Mesothelial cell of epicardium (in vitro differentiated cells): ENCODE data around the gene KRTDAP. TPM values are rescaled to one million over a fixed set of nuclear protein-coding genes. Genes with fewer than 3 reads are reported as not detected.

Experiments
- DNase-seq, 2 experiments: peaks; one replicate each; pipeline ENCODE4 v3.0.0; 2021; ENCODE audit warnings: low spot score in 2 of 2; ENCODE audit not compliant: unreplicated experiment in 2 of 2
- H3K27ac Mint-ChIP-seq: 2 replicates; pipeline ENCODE4 v1.8.0; 2021; ENCODE audit warnings: mixed read lengths
- H3K27me3 Mint-ChIP-seq: 2 replicates; pipeline ENCODE4 v1.8.0; 2021; ENCODE audit warnings: low read depth, mixed read lengths
- H3K36me3 Mint-ChIP-seq: 2 replicates; pipeline ENCODE4 v1.8.0; 2021; ENCODE audit warnings: mixed read lengths
- H3K4me1 Mint-ChIP-seq: 2 replicates; pipeline ENCODE4 v1.8.0; 2021; ENCODE audit warnings: mixed read lengths
- H3K4me3 Mint-ChIP-seq: 2 replicates; pipeline ENCODE4 v1.8.0; 2021; ENCODE audit warnings: mild to moderate bottlenecking, moderate library complexity, mixed read lengths
- H3K9me3 Mint-ChIP-seq: 2 replicates; pipeline ENCODE4 v1.8.0; 2021; ENCODE audit warnings: mixed read lengths
- total RNA-seq: library from RNA; stranded (reverse); gene quantifications from 3 replicates; pipeline ENCODE4 v1.2.1, GENCODE V29; 2021
- TF ChIP-seq, protein P1 (sequence below): fragments of 200-600 bp; sonication (generic); IDR thresholded peaks from one replicate; pipeline ENCODE4 v1.5.0; 2021; ENCODE audit warnings: antibody characterized with exemption; ENCODE audit not compliant: unreplicated experiment

Gene KRTDAP, protein sequence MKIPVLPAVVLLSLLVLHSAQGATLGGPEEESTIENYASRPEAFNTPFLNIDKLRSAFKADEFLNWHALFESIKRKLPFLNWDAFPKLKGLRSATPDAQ
- 1.9 to 3.3 TPM (median 2.5 TPM) in 3 replicates for total RNA-seq

DNA sequence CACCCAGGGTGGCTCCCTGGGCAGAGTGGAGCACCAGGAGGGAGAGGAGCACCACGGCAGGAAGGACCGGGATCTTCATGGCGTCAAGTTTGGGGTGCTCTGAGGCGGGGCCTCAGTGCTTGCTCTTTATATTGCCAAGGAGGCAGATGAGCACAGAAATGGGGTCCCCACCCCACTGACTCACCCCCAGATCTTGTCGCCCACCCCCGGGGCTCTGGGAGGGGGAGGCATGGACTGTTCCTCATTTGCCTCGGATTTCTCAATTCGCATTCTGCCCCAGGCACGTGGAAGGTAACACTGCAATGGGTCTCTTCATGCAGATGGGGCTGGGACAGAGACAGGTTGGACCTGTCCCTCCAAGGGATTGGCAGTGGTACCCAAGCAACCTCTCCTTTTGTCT lies at the start of gene KRTDAP:
KRTDAP (minus strand) TSS at position 101 of the 400 bp plus-strand sequence; CDS start at position 79, 22 bp downstream.
- H3K36me3 Mint-ChIP-seq, result no peaks in the 10 kb centered on the region
- H3K4me1 Mint-ChIP-seq, result peaks cover 2% of the 10 kb centered on the region
- no peak for DNase-seq
- TF ChIP-seq, protein P1, sequence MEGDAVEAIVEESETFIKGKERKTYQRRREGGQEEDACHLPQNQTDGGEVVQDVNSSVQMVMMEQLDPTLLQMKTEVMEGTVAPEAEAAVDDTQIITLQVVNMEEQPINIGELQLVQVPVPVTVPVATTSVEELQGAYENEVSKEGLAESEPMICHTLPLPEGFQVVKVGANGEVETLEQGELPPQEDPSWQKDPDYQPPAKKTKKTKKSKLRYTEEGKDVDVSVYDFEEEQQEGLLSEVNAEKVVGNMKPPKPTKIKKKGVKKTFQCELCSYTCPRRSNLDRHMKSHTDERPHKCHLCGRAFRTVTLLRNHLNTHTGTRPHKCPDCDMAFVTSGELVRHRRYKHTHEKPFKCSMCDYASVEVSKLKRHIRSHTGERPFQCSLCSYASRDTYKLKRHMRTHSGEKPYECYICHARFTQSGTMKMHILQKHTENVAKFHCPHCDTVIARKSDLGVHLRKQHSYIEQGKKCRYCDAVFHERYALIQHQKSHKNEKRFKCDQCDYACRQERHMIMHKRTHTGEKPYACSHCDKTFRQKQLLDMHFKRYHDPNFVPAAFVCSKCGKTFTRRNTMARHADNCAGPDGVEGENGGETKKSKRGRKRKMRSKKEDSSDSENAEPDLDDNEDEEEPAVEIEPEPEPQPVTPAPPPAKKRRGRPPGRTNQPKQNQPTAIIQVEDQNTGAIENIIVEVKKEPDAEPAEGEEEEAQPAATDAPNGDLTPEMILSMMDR, result no peak
- H3K9me3 Mint-ChIP-seq, result no peaks in the 10 kb centered on the region
- H3K27ac Mint-ChIP-seq, result no peak within 1 kb of the TSS
- peaks cover 30% of the 10 kb centered on the region for H3K27me3 Mint-ChIP-seq
- no peak within 1 kb of the TSS for H3K4me3 Mint-ChIP-seq

- H3K36me3 Mint-ChIP-seq, result peaks cover 4% of the 10 kb centered on the region
- no peak overlapping the region for H3K27ac Mint-ChIP-seq
- no peaks in the 10 kb centered on the region for H3K9me3 Mint-ChIP-seq
- H3K4me1 Mint-ChIP-seq, result peaks cover 8% of the 10 kb centered on the region
- H3K27me3 Mint-ChIP-seq, result no peaks in the 10 kb centered on the region
- TF ChIP-seq, protein P1, result no peak
- no peak for DNase-seq
- H3K4me3 Mint-ChIP-seq, result no peak overlapping the region
Measured at GRCh38 chr19:35539850-35540249, 49.6 kb upstream of the KRTDAP start.

DNA sequence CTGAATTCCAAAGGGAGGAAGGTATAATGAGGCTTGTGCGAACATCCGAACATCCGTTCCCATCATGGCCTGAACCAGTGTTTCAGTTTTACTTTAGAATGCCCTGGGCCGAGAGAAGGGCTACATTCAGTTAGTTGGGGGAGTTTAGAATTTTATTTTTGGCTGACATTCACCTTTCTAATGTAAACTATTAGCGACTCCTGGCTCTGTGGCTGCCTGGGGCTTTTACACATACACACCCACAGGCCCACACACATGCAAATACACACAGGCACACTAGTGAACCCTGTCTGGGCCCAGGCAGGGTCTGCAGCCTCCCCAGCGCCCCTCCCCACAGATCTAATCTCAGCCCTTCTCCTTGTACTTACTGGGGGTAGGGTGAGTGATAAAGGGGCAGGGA lies 49.0 kb upstream of the KRTDAP start:
- TF ChIP-seq, protein P1, result no peak
- no peak overlapping the region for H3K27ac Mint-ChIP-seq
- no peak overlapping the region for H3K4me3 Mint-ChIP-seq
- peaks cover 2% of the 10 kb centered on the region for H3K4me1 Mint-ChIP-seq
- DNase-seq, result no peak
- peaks cover 4% of the 10 kb centered on the region for H3K36me3 Mint-ChIP-seq
- H3K27me3 Mint-ChIP-seq, result no peaks in the 10 kb centered on the region
- no peaks in the 10 kb centered on the region for H3K9me3 Mint-ChIP-seq

DNA sequence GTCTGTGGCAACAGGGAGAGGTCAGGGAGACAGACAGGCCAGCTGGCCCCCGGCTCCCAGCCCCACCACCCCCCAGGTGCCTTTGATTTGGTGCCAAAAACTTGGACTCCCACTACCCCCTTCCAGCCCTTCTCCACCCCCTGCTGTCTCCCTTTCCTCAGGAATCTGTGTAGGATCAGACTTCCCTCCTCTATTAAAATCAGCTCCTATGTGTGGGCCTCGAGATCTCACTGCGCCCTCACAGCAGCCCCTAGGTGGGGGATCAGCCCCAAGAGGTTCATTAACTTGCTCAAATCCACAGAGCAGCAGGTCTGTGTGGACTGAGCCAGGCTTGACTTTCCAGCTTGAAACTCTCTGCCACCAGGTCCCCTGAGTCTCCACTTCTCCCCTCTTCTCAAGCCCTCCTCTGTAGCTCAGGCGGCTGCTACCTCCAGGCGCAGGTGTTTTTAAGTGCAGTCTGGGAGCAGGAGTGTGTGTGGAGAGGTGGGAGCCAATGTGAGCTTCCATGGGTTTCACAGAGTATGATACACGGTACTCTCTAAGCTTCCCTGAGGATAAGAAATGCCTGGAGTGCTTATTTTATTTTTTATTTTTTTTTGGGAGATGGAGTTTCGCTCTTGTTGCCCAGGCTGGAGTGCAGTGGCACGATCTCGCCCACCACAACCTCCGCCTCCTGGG lies 44.7 kb upstream of the KRTDAP start:
- H3K27me3 Mint-ChIP-seq, result peaks cover 11% of the 10 kb centered on the region

GRCh38 chr19:35533822-35534392 lies 43.6 kb upstream of the KRTDAP start:
- Mint-ChIP-seq H3K4me3 (no peak overlapping the region), H3K27ac (no peak overlapping the region), H3K4me1 (no peaks in the 10 kb centered on the region), H3K36me3 (no peaks in the 10 kb centered on the region), H3K27me3 (peaks cover 15% of the 10 kb centered on the region), H3K9me3 (no peaks in the 10 kb centered on the region)
- TF ChIP-seq, protein P1, result no peak
- no peak for DNase-seq

More for the DNA sequence above, 44.7 kb upstream of the KRTDAP start:
- no peak for DNase-seq
- H3K36me3 Mint-ChIP-seq, result no peaks in the 10 kb centered on the region
- TF ChIP-seq, protein P1, result no peak
- H3K27ac Mint-ChIP-seq, result peak overlapping the region; percentile 16
- H3K4me1 Mint-ChIP-seq, result no peaks in the 10 kb centered on the region
- H3K9me3 Mint-ChIP-seq, result no peaks in the 10 kb centered on the region
- no peak overlapping the region for H3K4me3 Mint-ChIP-seq
